OCI-LY3 (cell line): Measurements from ENCODE around the gene CCDC7.

Source experiments
- CTCF ChIP-seq: fragments of 200-600, 300-600 bp; sonication (generic); IDR thresholded peaks from 2 replicates; pipeline ENCODE4 v1.5.1; 2014; ENCODE audit warnings: antibody characterized with exemption, low read length, low read depth
- EZH2phosphoT487 ChIP-seq: fragments of 200-600 bp; shearing (Covaris generic); IDR thresholded peaks from 2 replicates; pipeline ENCODE4 v1.6.1; 2018; ENCODE audit warnings: antibody characterized with exemption, mixed run types, low read depth

- TF ChIP-seq CTCF, result no peak
- no peak for TF ChIP-seq EZH2phosphoT487
These were observed 448.1 kb downstream of the CCDC7 start for GRCh38 chr10:32893916-32894664.
